NCI-H526 treated with DMSO at 0.1 percent for 48 hours (cell line): ENCODE data around the gene DSCAML1.

Source experiments
- DNase-seq: peaks from one replicate; lab custom pipeline; 2025; lab: John Stamatoyannopoulos, UW

Gene DSCAML1

GRCh38 chr11:117443266-117444186 lies 353.5 kb downstream of the DSCAML1 start:
- peak; percentile 65 for DNase-seq

GRCh38 chr11:117442869-117443239 lies 354.2 kb downstream of the DSCAML1 start:
- no peak for DNase-seq

GRCh38 chr11:117442049-117442868 lies 354.8 kb downstream of the DSCAML1 start:
- no peak for DNase-seq

GRCh38 chr11:117441146-117441975 lies 355.7 kb downstream of the DSCAML1 start:
- DNase-seq, result no peak

- no peak for DNase-seq
Measured at GRCh38 chr11:117440258-117440657, 356.8 kb downstream of the DSCAML1 start.

- DNase-seq, result no peak
Measured at GRCh38 chr11:117439256-117439655, 357.8 kb downstream of the DSCAML1 start.

- no peak for DNase-seq
Measured at GRCh38 chr11:117438371-117439000, 358.5 kb downstream of the DSCAML1 start.

GRCh38 chr11:117437791-117438130 lies 359.3 kb downstream of the DSCAML1 start:
- DNase-seq, result no peak

GRCh38 chr11:117437041-117437790 lies 359.8 kb downstream of the DSCAML1 start:
- DNase-seq, result no peak

- DNase-seq, result no peak
Measured at GRCh38 chr11:117435326-117435725, 361.7 kb downstream of the DSCAML1 start.

- no peak for DNase-seq
Measured at GRCh38 chr11:117434481-117434880, 362.5 kb downstream of the DSCAML1 start.

- no peak for DNase-seq
Measured at GRCh38 chr11:117433717-117434116, 363.3 kb downstream of the DSCAML1 start.

GRCh38 chr11:117431436-117431835 lies 365.6 kb downstream of the DSCAML1 start:
- no peak for DNase-seq

GRCh38 chr11:117430293-117430955 lies 366.6 kb downstream of the DSCAML1 start:
- DNase-seq, result no peak

GRCh38 chr11:117428856-117429229 lies 368.2 kb downstream of the DSCAML1 start:
- DNase-seq, result no peak

GRCh38 chr11:117428186-117428855 lies 368.7 kb downstream of the DSCAML1 start:
- DNase-seq, result no peak

GRCh38 chr11:117427356-117427874 lies 369.6 kb downstream of the DSCAML1 start:
- DNase-seq, result no peak

GRCh38 chr11:117426941-117427340 lies 370.1 kb downstream of the DSCAML1 start:
- no peak for DNase-seq

GRCh38 chr11:117426297-117426685 lies 370.7 kb downstream of the DSCAML1 start:
- DNase-seq, result peak; percentile 83
